Measurements from ENCODE around the gene SEMA3A. TPM values are rescaled to one million over a fixed set of nuclear protein-coding genes. Genes with fewer than 3 reads are reported as not detected.

SEMA3A gene
- polyA plus RNA-seq, 1 donor from 2014 or later, result 0.08 TPM

DNA sequence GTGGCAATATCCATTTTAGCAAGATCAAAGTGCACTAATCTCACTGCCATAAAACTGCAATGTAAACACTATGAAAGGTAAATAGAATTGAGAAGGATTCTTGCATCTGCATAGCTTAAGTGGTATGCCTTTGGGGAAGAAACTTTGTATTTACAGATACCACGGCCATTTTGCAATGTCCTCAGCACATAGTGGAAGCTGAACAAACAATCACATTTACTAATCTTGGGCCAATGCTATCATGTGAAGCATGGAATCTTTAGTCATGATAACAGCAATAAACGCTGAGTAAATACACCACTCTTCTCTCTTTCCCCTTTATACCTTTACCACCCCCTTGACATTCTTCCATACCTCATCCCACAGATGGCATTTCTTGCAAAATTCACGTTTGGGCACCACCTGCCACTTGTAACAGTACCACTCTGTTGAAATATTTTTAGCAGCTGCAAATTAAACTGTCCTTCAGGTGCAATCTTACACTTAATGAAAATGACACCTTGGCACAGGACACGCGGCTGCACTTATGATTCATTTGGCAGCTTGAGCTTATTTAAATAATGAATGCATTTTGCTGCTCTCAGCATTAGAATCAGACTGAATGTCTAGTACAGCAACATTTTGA lies 171.8 kb downstream of the SEMA3A start:
- H3K4me1 Mint-ChIP-seq, result no peaks in the 10 kb centered on the region
- no peak overlapping the region for H3K4me3 Mint-ChIP-seq
- H3K27me3 Mint-ChIP-seq, result no peaks in the 10 kb centered on the region
- peaks cover 0 to 4% (median 2%) of the 10 kb centered on the region in 3 donors for H3K9me3 Mint-ChIP-seq
- no peaks in the 10 kb centered on the region for H3K36me3 Mint-ChIP-seq
- H3K27ac Mint-ChIP-seq, result no peak overlapping the region

DNA sequence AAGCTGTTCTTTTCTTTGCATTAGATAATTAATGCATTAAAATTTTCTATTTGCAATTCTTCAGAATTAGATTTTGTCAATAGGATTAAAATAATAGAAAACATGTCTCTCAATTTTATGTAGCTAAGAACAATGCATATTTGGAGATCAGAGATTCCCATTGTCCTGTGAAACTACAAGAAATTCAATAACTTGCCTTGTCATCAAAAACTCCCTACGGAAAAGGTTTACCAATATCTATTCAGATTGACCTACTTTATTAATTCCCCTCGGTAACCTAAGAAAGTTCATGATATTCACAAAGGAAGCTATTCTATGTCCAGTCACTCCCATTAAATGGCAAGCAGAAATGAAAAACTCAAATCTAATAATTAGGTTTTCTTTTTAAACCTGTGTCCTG lies 172.6 kb downstream of the SEMA3A start:
- H3K4me3 Mint-ChIP-seq, result no peak overlapping the region
- H3K9me3 Mint-ChIP-seq, result peaks cover 0 to 4% (median 2%) of the 10 kb centered on the region in 3 donors
- H3K27me3 Mint-ChIP-seq, result no peaks in the 10 kb centered on the region
- H3K36me3 Mint-ChIP-seq, result no peaks in the 10 kb centered on the region
- no peaks in the 10 kb centered on the region for H3K4me1 Mint-ChIP-seq
- H3K27ac Mint-ChIP-seq, result no peak overlapping the region

DNA sequence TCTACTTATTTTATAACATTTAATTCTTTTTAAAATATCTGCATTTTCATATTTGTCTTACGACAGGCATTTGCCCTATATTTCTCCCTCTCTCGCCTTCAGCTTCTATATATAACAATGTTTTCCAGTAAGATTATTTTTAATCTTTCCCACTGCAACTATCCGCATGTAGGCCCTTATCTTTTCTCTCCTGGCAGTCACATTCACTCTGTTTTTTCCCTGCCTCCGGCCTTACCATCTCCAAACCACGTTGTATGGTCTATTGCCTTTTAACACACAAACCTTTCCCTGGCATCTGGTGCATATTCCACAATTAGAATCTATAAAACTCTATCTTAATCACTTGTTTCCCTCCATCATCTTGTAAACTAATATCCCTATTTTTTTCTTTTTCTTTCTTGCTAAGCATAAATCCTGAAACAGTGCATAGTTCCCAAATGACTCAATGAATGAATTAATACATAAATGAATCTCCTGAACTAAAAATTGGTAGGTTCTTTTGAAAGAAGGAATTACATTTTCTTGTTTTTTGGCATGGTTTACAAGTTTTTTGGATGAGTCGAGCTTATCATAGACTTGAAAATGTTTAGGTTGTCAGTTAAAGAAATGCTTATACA lies 173.2 kb downstream of the SEMA3A start:
- Mint-ChIP-seq H3K4me1 (no peaks in the 10 kb centered on the region), H3K27me3 (no peaks in the 10 kb centered on the region), H3K36me3 (no peaks in the 10 kb centered on the region), H3K27ac (no peak overlapping the region), H3K9me3 (peaks cover 0 to 2% (median 2%) of the 10 kb centered on the region in 3 donors), H3K4me3 (no peak overlapping the region)

DNA sequence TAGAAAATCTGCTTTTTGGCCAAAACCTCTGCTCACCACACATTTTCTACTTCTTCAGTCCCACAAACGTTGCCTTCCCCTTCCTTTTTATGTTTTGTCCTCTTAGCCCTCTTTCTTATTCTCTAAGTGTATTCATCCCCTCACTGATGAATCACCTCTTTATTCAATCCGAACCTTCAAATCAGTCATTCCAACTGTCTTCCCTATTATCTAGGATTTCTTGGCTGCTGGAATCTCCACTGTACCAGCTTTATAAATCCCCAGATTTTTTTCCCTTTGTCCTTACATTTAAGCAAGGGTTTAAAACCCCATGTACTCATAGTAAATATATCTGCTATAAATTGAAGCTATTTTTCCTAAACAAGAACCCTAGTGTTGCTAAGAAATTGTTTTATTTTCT lies 176.9 kb downstream of the SEMA3A start:
- Mint-ChIP-seq H3K27ac (no peak overlapping the region), H3K36me3 (no peaks in the 10 kb centered on the region), H3K4me1 (no peaks in the 10 kb centered on the region), H3K9me3 (no peaks in the 10 kb centered on the region), H3K4me3 (no peak overlapping the region), H3K27me3 (no peaks in the 10 kb centered on the region)

DNA sequence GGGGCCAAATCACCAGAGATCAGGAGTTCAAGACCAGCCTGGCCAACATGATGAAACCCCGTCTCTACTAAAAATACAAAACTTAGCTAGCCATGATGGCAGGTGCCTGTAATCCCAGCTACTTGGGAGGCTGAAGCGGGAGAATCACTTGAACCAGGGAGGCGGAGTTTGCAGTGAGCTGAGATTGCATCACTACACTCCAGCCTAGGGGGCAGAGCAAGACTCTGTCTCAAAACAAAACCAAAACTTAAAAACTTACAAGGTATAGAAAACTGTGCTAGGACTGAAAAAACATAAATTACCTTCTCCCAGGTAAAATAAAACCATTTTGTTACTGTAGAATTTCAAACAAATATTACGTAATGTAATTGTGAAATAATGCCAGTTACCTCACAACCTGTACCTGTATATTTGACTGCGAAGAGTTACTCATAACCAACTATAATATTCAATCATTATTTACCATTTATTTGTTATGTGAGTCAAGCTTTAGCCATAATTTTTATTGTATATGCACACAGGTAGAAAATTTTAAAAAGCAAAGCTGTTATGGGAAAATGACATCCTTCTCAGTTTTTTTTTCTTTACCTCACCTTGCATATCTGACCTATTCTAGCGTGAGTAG lies 180.9 kb downstream of the SEMA3A start:
- Mint-ChIP-seq H3K27ac (no peak overlapping the region), H3K4me3 (no peak overlapping the region), H3K27me3 (no peaks in the 10 kb centered on the region), H3K4me1 (no peaks in the 10 kb centered on the region), H3K9me3 (no peaks in the 10 kb centered on the region), H3K36me3 (no peaks in the 10 kb centered on the region)

DNA sequence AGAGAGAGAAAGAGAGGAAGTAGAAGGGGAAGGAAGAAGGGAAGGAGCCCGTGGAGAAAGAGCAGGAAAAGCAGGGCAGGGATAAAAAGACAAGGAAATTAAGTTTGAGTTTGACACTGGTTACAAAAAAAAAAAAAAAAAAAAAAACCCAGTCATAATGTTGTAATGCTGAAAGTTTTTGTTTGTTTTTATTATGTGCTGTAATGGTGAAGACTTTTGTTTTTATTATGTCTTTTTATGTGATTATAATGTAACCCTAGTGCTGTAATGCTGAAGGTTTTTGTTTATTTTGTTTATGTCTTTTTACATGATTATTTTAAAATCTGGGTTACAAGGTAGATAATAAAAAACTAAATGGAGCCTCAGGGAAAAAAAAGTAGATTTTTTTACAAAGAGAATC lies 184.8 kb downstream of the SEMA3A start:
- Mint-ChIP-seq H3K27ac (no peak overlapping the region), H3K9me3 (peaks cover 0 to 3% (median 2%) of the 10 kb centered on the region in 3 donors), H3K36me3 (no peaks in the 10 kb centered on the region), H3K4me3 (no peak overlapping the region), H3K27me3 (no peaks in the 10 kb centered on the region), H3K4me1 (no peaks in the 10 kb centered on the region)

DNA sequence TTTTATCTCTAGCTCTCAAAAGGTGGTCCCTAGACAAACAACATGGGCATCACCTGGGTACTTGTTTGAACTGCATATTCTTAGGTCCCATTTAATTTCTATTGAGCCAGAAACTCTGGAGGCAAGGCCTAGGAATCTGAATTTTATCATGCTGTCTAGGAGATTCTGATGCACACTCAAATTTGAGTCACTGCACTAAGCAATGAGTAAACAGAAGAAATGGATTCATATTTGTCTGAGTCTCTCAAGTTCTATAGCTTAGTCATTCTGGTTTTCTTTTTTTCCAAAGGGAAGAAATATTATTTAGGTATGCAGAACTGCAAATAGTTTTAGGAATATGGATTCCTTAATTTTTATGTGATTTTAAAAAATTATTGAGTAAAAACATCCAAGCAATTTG lies 185.5 kb downstream of the SEMA3A start:
- Mint-ChIP-seq H3K27ac (no peak overlapping the region), H3K36me3 (no peaks in the 10 kb centered on the region), H3K27me3 (no peaks in the 10 kb centered on the region), H3K4me3 (no peak overlapping the region), H3K9me3 (peaks cover 0 to 3% (median 2%) of the 10 kb centered on the region in 3 donors), H3K4me1 (no peaks in the 10 kb centered on the region)

DNA sequence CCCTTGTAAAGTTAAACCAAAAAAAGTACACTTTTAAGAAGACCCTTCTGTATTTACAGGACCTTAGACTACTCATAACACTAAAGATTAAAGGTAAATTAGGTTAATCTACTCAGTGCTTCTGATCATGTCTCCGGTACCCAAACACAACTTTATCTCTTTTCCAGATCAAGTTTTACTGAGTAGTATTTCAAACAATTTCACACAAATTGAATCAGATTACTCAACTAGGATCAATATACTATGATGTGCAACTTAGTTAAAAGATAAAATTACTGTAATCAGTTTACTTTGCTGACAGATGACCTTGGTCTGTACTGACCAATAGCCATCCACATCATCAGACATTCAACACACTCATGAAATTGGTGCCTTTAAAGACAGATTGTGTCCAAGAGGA lies 191.4 kb downstream of the SEMA3A start:
- no peak overlapping the region for H3K4me3 Mint-ChIP-seq
- no peaks in the 10 kb centered on the region for H3K27me3 Mint-ChIP-seq
- no peaks in the 10 kb centered on the region for H3K4me1 Mint-ChIP-seq
- H3K36me3 Mint-ChIP-seq, result no peaks in the 10 kb centered on the region
- H3K27ac Mint-ChIP-seq, result no peak overlapping the region
- peaks cover 0 to 4% (median 3%) of the 10 kb centered on the region in 3 donors for H3K9me3 Mint-ChIP-seq

DNA sequence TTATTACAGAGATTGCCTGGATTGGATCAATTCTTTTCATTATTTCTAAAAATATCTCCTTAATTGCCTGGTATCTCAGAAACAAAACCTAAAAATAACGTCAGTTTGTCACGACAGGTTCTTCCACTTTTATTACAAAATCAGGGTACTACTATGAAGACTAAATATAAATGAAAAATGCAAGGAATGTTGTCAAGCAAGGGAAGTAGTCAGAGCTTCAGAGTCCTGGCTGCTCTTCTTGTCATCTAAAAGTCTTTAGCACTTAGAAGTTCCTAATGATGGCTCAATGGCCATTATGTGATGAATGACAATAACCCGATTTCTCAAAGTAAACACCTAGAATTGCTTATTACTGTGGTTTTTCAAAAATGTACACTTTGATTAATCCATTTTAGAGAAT lies 192.2 kb downstream of the SEMA3A start:
- no peaks in the 10 kb centered on the region for H3K36me3 Mint-ChIP-seq
- H3K4me1 Mint-ChIP-seq, result no peaks in the 10 kb centered on the region
- no peak overlapping the region for H3K27ac Mint-ChIP-seq
- peaks cover 0 to 4% (median 3%) of the 10 kb centered on the region in 3 donors for H3K9me3 Mint-ChIP-seq
- H3K27me3 Mint-ChIP-seq, result no peaks in the 10 kb centered on the region
- no peak overlapping the region for H3K4me3 Mint-ChIP-seq

DNA sequence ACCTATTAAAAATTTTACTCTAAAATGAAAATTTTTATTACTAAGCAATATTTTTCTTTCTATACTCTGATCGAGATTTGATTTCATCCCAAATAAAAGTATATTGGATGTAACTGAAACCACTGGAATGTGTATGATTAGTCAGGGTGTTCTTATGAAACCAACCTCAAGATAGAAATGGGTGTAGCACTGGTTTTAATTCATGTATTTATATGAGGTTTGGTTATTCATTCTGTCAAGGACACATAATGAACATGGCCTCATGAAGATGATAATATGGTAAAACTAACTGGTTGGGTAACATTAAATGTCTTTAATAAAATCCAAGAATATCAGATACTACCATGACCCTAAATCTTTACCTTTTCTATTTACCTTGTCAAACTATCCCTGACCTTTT lies 197.7 kb downstream of the SEMA3A start:
- H3K4me3 Mint-ChIP-seq, result no peak overlapping the region
- no peak overlapping the region for H3K27ac Mint-ChIP-seq
- no peaks in the 10 kb centered on the region for H3K27me3 Mint-ChIP-seq
- H3K36me3 Mint-ChIP-seq, result no peaks in the 10 kb centered on the region
- peaks cover 0 to 2% (median 0%) of the 10 kb centered on the region in 3 donors for H3K9me3 Mint-ChIP-seq
- no peaks in the 10 kb centered on the region for H3K4me1 Mint-ChIP-seq

DNA sequence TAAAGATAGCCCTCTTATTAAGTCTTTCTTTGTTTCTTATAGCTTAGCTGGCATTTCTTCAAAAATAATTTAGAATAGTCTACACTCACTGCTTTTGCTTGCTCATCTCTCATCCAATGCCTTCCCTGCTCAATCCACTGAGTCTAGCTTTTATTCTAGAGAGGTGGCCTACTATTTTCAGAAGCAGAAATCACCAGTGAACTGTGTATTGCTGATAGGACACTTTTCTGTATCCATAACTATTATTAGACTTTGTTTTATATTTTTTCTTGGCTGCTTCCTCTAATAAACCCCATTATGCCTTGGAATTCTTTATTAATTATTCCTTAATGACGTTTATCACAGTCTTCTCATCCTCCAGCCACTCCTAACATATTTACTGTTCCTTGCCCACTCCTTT lies 206.8 kb downstream of the SEMA3A start:
- H3K4me1 Mint-ChIP-seq, result no peaks in the 10 kb centered on the region
- peaks cover 0 to 7% (median 0%) of the 10 kb centered on the region in 3 donors for H3K9me3 Mint-ChIP-seq
- no peak overlapping the region for H3K4me3 Mint-ChIP-seq
- no peaks in the 10 kb centered on the region for H3K27me3 Mint-ChIP-seq
- no peaks in the 10 kb centered on the region for H3K36me3 Mint-ChIP-seq
- no peak overlapping the region for H3K27ac Mint-ChIP-seq

DNA sequence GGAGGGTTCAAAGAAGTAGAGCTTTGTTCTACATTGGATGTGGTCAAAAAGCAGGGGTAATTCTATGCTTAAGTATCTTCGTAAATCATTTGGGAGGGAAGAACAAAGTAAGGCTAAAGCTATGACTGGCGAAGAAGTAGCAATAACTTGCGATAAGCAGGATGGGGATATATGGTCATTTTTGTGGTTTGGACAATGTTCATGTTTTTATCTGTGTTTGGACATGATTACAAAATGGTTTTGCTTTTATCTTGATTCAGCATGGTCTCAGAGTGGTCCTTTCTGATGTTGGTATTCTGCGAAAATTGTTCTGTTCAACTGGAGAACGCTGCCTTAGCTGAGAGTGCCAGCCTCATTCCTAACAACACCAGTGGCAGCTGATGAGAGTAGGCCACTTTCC lies 208.8 kb downstream of the SEMA3A start:
- Mint-ChIP-seq H3K4me3 (no peak overlapping the region), H3K36me3 (no peaks in the 10 kb centered on the region), H3K9me3 (peaks cover 0 to 7% (median 0%) of the 10 kb centered on the region in 3 donors), H3K27ac (no peak overlapping the region), H3K4me1 (no peaks in the 10 kb centered on the region), H3K27me3 (no peaks in the 10 kb centered on the region)

DNA sequence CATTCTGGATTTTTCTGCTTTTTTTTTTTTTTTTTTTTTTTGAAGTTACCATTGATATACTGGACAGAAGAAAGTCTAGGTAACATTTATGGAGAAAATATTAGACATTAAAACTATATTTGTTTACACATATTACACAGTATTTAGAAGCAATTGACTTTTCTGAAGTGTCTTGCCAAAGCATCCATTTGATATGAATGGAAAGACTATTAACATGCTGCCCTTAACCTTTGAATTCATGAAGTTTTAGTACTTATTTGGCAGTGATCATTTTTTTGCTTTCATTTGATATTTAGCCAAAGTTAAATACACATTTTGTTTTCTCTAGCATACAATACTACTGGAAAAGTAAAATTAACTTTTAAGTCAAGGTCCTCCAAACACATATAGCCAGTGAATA lies 210.0 kb downstream of the SEMA3A start:
- H3K27ac Mint-ChIP-seq, result no peak overlapping the region
- no peaks in the 10 kb centered on the region for H3K27me3 Mint-ChIP-seq
- peaks cover 0 to 7% (median 0%) of the 10 kb centered on the region in 3 donors for H3K9me3 Mint-ChIP-seq
- no peaks in the 10 kb centered on the region for H3K4me1 Mint-ChIP-seq
- H3K4me3 Mint-ChIP-seq, result no peak overlapping the region
- no peaks in the 10 kb centered on the region for H3K36me3 Mint-ChIP-seq

DNA sequence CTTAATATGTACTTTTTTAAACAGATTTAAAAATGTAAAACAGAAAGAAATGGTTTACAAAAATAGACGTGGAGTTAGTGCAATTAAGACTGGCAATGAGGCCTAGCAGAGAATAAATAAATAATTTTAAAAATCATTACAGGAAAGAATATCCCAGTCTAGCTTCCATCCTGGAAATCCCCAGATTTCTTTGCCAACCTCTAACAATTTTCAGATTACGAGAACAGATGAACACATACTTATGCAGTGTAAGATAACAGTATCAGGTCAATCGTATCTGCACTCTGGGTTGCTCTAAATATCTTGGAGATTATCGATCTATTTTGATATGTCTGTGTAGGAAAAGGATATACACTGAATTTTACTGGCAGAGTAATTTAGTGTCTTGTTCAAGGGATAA lies 210.5 kb downstream of the SEMA3A start:
- H3K4me1 Mint-ChIP-seq, result no peaks in the 10 kb centered on the region
- H3K36me3 Mint-ChIP-seq, result no peaks in the 10 kb centered on the region
- H3K9me3 Mint-ChIP-seq, result peaks cover 0 to 7% (median 0%) of the 10 kb centered on the region in 3 donors
- H3K27ac Mint-ChIP-seq, result no peak overlapping the region
- no peak overlapping the region for H3K4me3 Mint-ChIP-seq
- H3K27me3 Mint-ChIP-seq, result no peaks in the 10 kb centered on the region

DNA sequence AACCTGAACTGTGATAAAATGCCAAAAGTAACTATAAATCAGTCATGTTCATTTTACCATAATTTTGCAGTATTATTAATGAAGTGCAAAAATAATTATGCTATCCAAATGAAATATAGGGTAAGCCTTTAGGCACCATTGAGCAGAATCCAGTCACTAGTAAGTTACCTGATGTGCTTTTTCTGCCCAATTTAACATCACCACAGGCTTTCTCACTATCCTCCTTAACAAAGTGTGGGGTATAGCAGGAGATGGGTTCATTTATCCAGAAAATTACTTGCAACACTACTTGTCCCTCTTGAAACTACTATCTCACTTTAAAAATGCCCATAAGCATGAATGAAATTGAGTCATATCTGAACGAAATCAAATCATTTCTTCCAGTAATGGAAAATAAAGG lies 211.0 kb downstream of the SEMA3A start:
- H3K4me3 Mint-ChIP-seq, result no peak overlapping the region
- no peaks in the 10 kb centered on the region for H3K36me3 Mint-ChIP-seq
- no peaks in the 10 kb centered on the region for H3K4me1 Mint-ChIP-seq
- H3K27me3 Mint-ChIP-seq, result no peaks in the 10 kb centered on the region
- H3K9me3 Mint-ChIP-seq, result peaks cover 0 to 7% (median 0%) of the 10 kb centered on the region in 3 donors
- H3K27ac Mint-ChIP-seq, result no peak overlapping the region

DNA sequence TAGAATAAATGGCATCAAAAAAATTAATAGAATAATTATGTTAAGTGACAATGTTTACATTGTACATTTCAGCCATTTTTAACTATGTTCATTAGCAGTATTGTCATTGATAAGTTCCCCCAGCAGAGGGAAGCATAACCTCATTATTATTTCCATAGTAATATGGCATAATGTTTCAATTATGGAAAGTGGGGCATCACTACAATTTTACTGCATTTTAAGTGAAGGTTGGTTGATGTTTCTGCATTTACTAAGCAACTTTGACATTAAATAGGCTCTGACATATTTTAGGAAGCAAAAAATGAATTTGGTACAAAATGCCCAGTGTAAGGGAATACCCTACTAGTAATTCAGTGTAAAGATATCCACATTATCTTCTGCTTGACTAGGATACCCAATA lies 218.3 kb downstream of the SEMA3A start:
- H3K27me3 Mint-ChIP-seq, result no peaks in the 10 kb centered on the region

More for the DNA sequence above, 218.3 kb downstream of the SEMA3A start:
- Mint-ChIP-seq H3K4me1 (no peaks in the 10 kb centered on the region), H3K9me3 (no peaks in the 10 kb centered on the region), H3K27ac (no peak overlapping the region), H3K4me3 (no peak overlapping the region), H3K36me3 (no peaks in the 10 kb centered on the region)
